HepG2 (cell line): ENCODE results near the gene LINGO3. TPM values are rescaled to one million over a fixed set of nuclear protein-coding genes. Genes with fewer than 3 reads are reported as not detected.
A peak's percentile ranks its signal among the peaks of the same experiment; 100 is the strongest.

Experiments
- ATF6 ChIP-seq: sonication (generic); formaldehyde crosslinking; conservative IDR thresholded peaks from 2 replicates; pipeline ENCODE4 v1.4.0; 2020; ENCODE audit warnings: missing genetic modification reagents
- ELF3 ChIP-seq: IDR thresholded peaks from 2 replicates; pipeline ENCODE4 v1.6.1; 2016; ENCODE audit warnings: missing genetic modification reagents, missing compliant biosample characterization
- ESRRA ChIP-seq: sonication (generic); formaldehyde crosslinking; IDR thresholded peaks from 2 replicates; pipeline ENCODE4 v1.5.1; 2020; ENCODE audit warnings: mild to moderate bottlenecking, low read depth, missing genetic modification reagents
- REST ChIP-seq, 2 experiments: IDR thresholded peaks; 2 replicates each; pipeline ENCODE4 v1.6.1; 2011 to 2012; ENCODE audit warnings: low read length in 2 of 2, borderline replicate concordance in 1 of 2, low read depth in 1 of 2, mild to moderate bottlenecking in 1 of 2, moderate library complexity in 1 of 2
- ZBTB34 ChIP-seq: sonication (generic); formaldehyde crosslinking; IDR thresholded peaks from 2 replicates; pipeline ENCODE4 v1.8.0; 2022; ENCODE audit warnings: mild to moderate bottlenecking, missing genetic modification reagents
- ZNF407 ChIP-seq: sonication (generic); formaldehyde crosslinking; IDR thresholded peaks from one replicate; pipeline ENCODE4 v1.5.1; 2020; ENCODE audit warnings: mild to moderate bottlenecking, missing genetic modification reagents; ENCODE audit errors: not compliant biosample characterization
- ZNF451 ChIP-seq: sonication (generic); formaldehyde crosslinking; IDR thresholded peaks from 2 replicates; pipeline ENCODE4 v1.5.0; 2020; ENCODE audit warnings: mild to moderate bottlenecking, missing genetic modification reagents
- ZNF552 ChIP-seq: sonication (generic); formaldehyde crosslinking; IDR thresholded peaks from 2 replicates; pipeline ENCODE4 v1.9.0; 2022; ENCODE audit warnings: missing genetic modification reagents, mild to moderate bottlenecking, borderline replicate concordance
- ZNF629 ChIP-seq: sonication (generic); formaldehyde crosslinking; conservative IDR thresholded peaks from 2 replicates; pipeline ENCODE4 v1.5.0; 2020; ENCODE audit warnings: missing genetic modification reagents
- ZNF839 ChIP-seq: sonication (generic); formaldehyde crosslinking; IDR thresholded peaks from 2 replicates; pipeline ENCODE4 v1.4.0; 2020; ENCODE audit warnings: missing genetic modification reagents, mild to moderate bottlenecking, borderline replicate concordance
- ZSCAN9 ChIP-seq: IDR thresholded peaks from 2 replicates; pipeline ENCODE4 v1.6.1; 2016; ENCODE audit warnings: borderline replicate concordance
- ZZZ3 ChIP-seq: sonication (generic); formaldehyde crosslinking; IDR thresholded peaks from 2 replicates; pipeline ENCODE4 v1.4.0; 2020; ENCODE audit warnings: missing genetic modification reagents, mild to moderate bottlenecking, borderline replicate concordance
- polyA plus RNA-seq, 8 experiments: library from polyadenylated mRNA; depleted of rRNA in 3 of 8; stranded (reverse) in 7 of 8; unstranded in 1 of 8; fragments of >200 nt; fragmentation: Illumina TruSeq in 4 of 8; extraction: Trizol in 4 of 8; gene quantifications; 2 replicates each; pipeline versions ENCODE4 v1.2.1 to v1.2.3, GENCODE V29; 2011 to 2016; ENCODE audit warnings: low read depth in 4 of 8, missing spikeins in 1 of 8, mixed read lengths in 1 of 8; ENCODE audit not compliant: insufficient read depth in 1 of 8
- total RNA-seq, 5 experiments: library from RNA; depleted of rRNA; stranded (reverse); fragments of >200 nt; fragmentation: Illumina TruSeq; extraction: Trizol; gene quantifications; 2 replicates each; pipeline ENCODE4 v1.2.3, GENCODE V29; 2016; ENCODE audit warnings: low read depth in 1 of 5

The LINGO3 gene
- total and polyA plus RNA-seq, 2 of the 13 experiments (the other 11 are each of a cell fraction or from before 2014, with no cell fraction given), result not detected

- TF ChIP-seq ESRRA (CRISPR knock-in tag), result peak; percentile 32; the same call in 1 of the 2 replicates
- TF ChIP-seq ELF3 (CRISPR knock-in tag), result peak; percentile 39; the same call in 1 of the 2 replicates
- no peak for TF ChIP-seq ZNF839 (CRISPR knock-in tag)
- TF ChIP-seq ZBTB34 (CRISPR knock-in tag), result peak; percentile 58; the same call in 1 of the 2 replicates
- TF ChIP-seq REST (IDR thresholded peaks at IDR 0.05; ENCODE audit: borderline replicate concordance in 1 of 2, low read depth in 1 of 2, low read length in 2 of 2), result 0 out of 4 replicates have a peak, but pooled peaks of 1 of the 2 experiments have one; percentile 15
- TF ChIP-seq ZNF451 (CRISPR knock-in tag), result peak; percentile 88
- 0 out of 2 replicates have a peak, but pooled peaks have one; percentile 27 for TF ChIP-seq ZNF629 (CRISPR knock-in tag)
- TF ChIP-seq ZZZ3, result peak; percentile 57; the same call in 1 of the 2 replicates
- TF ChIP-seq ATF6 (CRISPR knock-in tag), result no peak
- peak; percentile 75 for TF ChIP-seq ZNF407 (CRISPR knock-in tag)
- peak; percentile 33; the same call in 1 of the 2 replicates for TF ChIP-seq ZNF552 (CRISPR knock-in tag)
- TF ChIP-seq ZSCAN9 (CRISPR knock-in tag), result peak; percentile 38; the same call in 1 of the 2 replicates
Observed at GRCh38 chr19:2328401-2329148, 20.6 kb upstream of the LINGO3 start, which contains the start of the genes LSM7 and SPPL2B (continued).
